Measurements from ENCODE around the gene NPC1L1. TPM values are rescaled to one million over a fixed set of nuclear protein-coding genes. Genes with fewer than 3 reads are reported as not detected.

NPC1L1 gene
- total and polyA plus RNA-seq, 2 of the 4 experiments (the other 2 are of a cell fraction), result 0.07 TPM; not detected in 1

- ATAC-seq (ENCODE audit: low read depth), result no peak
- dilution Hi-C loops (cut with HindIII; ENCODE audit: low sequenced_read_pairs, unreplicated experiment) (no loop called here), intact Hi-C loops (cut with micrococcal nuclease) (no loop called here), in situ Hi-C loops (cut with MboI; ENCODE audit: low sequenced_read_pairs) (no loop called here)
- Histone ChIP-seq H3K4me3 (ENCODE audit: insufficient read depth, low read depth, low read length) (no peak overlapping the region), H4K8ac (ENCODE audit: low read depth in 2 of 2, low read length in 2 of 2) (no peak overlapping the region), H2AK9ac (replicated peaks; ENCODE audit: low read depth, low read length, poor library complexity) (no peak overlapping the region), H3K56ac (ENCODE audit: extremely low read depth, insufficient read depth, low read length) (no peak overlapping the region), H3K23ac (ENCODE audit: low read depth, low read length) (0 out of 2 replicates have a peak overlapping the region, but pooled peaks have one; percentile 8), H2BK120ac (ENCODE audit: low read depth, low read length) (no peak overlapping the region), H3K18ac (ENCODE audit: low read depth, low read length) (no peak overlapping the region), H3K9me1 (ENCODE audit: insufficient read depth, low read length) (no peaks in the 10 kb centered on the region), H3K27me3 (ENCODE audit: control insufficient read depth, insufficient read depth, low read length) (peaks cover 36% of the 10 kb centered on the region), H3K4me2 (ENCODE audit: low read depth, low read length) (no peak overlapping the region), H3K9ac (ENCODE audit: low read depth, low read length) (no peak overlapping the region), H3K4ac (ENCODE audit: low read depth, low read length) (no peak overlapping the region), H2BK15ac (ENCODE audit: low read depth, low read length) (no peak overlapping the region), H4K5ac (ENCODE audit: low read depth, low read length) (no peak overlapping the region), H3K27ac (ENCODE audit: insufficient read depth, low read length) (no peak overlapping the region), H3K79me1 (ENCODE audit: low read depth in 1 of 2, low read length in 2 of 2) (no peaks in the 10 kb centered on the region), H2BK5ac (ENCODE audit: low read depth, low read length, poor library complexity, severe bottlenecking) (no peak overlapping the region), H3K4me1 (ENCODE audit: control insufficient read depth, insufficient read depth, low read length) (no peaks in the 10 kb centered on the region), H3K9me3 (ENCODE audit: control insufficient read depth, insufficient read depth, low read length) (peaks cover 16% of the 10 kb centered on the region), H2AFZ (replicated peaks; ENCODE audit: low read length, poor library complexity) (no peak overlapping the region), H4K91ac (ENCODE audit: insufficient read depth, low read depth, low read length) (no peak overlapping the region), H4K20me1 (ENCODE audit: insufficient read depth, low read length) (no peaks in the 10 kb centered on the region), H2BK20ac (ENCODE audit: low read depth, low read length) (no peak overlapping the region), H2AK5ac (ENCODE audit: low read depth, low read length) (no peak overlapping the region), H3K14ac (replicated peaks; ENCODE audit: low read depth, low read length) (no peak overlapping the region), H3K36me3 (ENCODE audit: control insufficient read depth, insufficient read depth, low read length) (no peaks in the 10 kb centered on the region)
- no CpG with 5 or more reads among the region's 3 CpGs for WGBS, 2 experiments (ENCODE audit: extremely low coverage in 2 of 2, insufficient read length in 1 of 2)
- no peak for DNase-seq
- TF ChIP-seq RFX5 (IDR thresholded peaks at IDR 0.05; ENCODE audit: low read depth, low read length), result no peak
- TF ChIP-seq, protein P1, sequence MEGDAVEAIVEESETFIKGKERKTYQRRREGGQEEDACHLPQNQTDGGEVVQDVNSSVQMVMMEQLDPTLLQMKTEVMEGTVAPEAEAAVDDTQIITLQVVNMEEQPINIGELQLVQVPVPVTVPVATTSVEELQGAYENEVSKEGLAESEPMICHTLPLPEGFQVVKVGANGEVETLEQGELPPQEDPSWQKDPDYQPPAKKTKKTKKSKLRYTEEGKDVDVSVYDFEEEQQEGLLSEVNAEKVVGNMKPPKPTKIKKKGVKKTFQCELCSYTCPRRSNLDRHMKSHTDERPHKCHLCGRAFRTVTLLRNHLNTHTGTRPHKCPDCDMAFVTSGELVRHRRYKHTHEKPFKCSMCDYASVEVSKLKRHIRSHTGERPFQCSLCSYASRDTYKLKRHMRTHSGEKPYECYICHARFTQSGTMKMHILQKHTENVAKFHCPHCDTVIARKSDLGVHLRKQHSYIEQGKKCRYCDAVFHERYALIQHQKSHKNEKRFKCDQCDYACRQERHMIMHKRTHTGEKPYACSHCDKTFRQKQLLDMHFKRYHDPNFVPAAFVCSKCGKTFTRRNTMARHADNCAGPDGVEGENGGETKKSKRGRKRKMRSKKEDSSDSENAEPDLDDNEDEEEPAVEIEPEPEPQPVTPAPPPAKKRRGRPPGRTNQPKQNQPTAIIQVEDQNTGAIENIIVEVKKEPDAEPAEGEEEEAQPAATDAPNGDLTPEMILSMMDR (conservative IDR thresholded peaks at IDR 0.05; ENCODE audit: low read depth, low read length), result no peak
- no peak for TF ChIP-seq FOS (IDR thresholded peaks at IDR 0.05; ENCODE audit: low read depth, low read length)
- TF ChIP-seq, protein P2, sequence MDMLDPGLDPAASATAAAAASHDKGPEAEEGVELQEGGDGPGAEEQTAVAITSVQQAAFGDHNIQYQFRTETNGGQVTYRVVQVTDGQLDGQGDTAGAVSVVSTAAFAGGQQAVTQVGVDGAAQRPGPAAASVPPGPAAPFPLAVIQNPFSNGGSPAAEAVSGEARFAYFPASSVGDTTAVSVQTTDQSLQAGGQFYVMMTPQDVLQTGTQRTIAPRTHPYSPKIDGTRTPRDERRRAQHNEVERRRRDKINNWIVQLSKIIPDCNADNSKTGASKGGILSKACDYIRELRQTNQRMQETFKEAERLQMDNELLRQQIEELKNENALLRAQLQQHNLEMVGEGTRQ (IDR thresholded peaks at IDR 0.05; ENCODE audit: low read depth, low read length), result no peak
- TF ChIP-seq NFE2L2 (IDR thresholded peaks at IDR 0.05; ENCODE audit: low read depth, low read length), result no peak
- TF ChIP-seq BHLHE40 (IDR thresholded peaks at IDR 0.05; ENCODE audit: low read depth, low read length), result no peak
- no peak for TF ChIP-seq CEBPB (IDR thresholded peaks at IDR 0.05; ENCODE audit: low read depth, low read length)
- TF ChIP-seq SMC3 (IDR thresholded peaks at IDR 0.05; ENCODE audit: low read depth, low read length), result no peak
- TF ChIP-seq, protein P3, sequence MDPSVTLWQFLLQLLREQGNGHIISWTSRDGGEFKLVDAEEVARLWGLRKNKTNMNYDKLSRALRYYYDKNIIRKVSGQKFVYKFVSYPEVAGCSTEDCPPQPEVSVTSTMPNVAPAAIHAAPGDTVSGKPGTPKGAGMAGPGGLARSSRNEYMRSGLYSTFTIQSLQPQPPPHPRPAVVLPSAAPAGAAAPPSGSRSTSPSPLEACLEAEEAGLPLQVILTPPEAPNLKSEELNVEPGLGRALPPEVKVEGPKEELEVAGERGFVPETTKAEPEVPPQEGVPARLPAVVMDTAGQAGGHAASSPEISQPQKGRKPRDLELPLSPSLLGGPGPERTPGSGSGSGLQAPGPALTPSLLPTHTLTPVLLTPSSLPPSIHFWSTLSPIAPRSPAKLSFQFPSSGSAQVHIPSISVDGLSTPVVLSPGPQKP (IDR thresholded peaks at IDR 0.05; ENCODE audit: borderline replicate concordance, low read depth, low read length), result no peak
- TF ChIP-seq CHD1 (IDR thresholded peaks at IDR 0.05; ENCODE audit: low read depth, low read length), result no peak
- no peak for TF ChIP-seq RCOR1 (IDR thresholded peaks at IDR 0.05; ENCODE audit: insufficient replicate concordance, low read length)
- no peak for TF ChIP-seq MAFK (IDR thresholded peaks at IDR 0.05; ENCODE audit: low read depth, low read length)
- no peak for TF ChIP-seq RAD21 (IDR thresholded peaks at IDR 0.05; ENCODE audit: low read length)
- TF ChIP-seq MAZ (IDR thresholded peaks at IDR 0.05; ENCODE audit: borderline replicate concordance, low read depth, low read length), result no peak
- CTCF ChIA-PET, result no interaction called here
- BruUV-seq (replicated peaks), result no TSS peak
- POLR2A ChIA-PET (ENCODE audit: unreplicated experiment), result no interaction called here
Measured at GRCh38 chr7:44522315-44522714, 18.8 kb downstream of the NPC1L1 start.
